Amniotic stem cell (primary cell): Measurements from ENCODE around the gene TBX5.
"Not testable (repeated sequence)": the region's sequence is repeated elsewhere in the genome, so short reads cannot be mapped to it uniquely, and the experiment has no call there.

Source experiments
- DNase-seq: peaks from one replicate; lab custom pipeline; 2025; lab: John Stamatoyannopoulos, UW

Gene TBX5

DNA sequence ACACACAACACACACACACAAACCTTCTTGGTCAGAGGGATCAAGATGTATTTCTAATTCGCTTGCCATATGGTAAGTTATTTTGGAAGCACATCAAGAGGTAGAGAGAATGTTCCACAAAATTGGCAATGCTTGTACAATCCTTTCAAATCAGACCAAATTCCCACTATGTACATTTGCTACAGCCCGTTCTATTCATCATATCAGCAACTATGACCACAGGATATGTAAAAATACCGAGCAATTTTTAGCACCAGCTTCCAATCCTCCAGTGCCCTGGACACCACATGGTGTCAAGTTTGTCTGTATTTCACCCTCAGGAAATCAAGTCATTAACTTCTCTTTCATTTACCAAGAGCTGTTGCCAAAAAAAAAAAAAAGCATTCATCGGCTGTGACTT, 21.2 kb downstream of the TBX5 start:
- DNase-seq = no peak

DNA sequence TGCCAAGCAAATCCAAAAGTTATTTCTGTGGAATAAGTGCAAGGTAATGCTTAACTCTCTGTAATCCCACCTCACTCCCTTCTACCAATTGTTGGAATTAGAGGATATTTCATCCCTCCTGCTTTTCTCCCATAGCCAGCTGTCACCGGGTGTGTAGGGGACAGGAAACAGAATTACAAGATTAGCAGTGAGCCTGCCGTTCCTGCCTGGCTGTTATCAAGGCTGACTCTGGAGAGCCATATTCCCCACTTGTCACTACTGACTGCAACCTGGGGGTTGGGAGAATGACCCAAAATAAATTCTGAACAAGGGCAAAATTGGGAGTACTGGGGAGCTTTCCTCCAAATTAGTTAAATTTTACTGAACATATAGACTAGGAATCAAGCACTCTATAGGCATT, 24.8 kb downstream of the TBX5 start:
- DNase-seq = no peak

DNA sequence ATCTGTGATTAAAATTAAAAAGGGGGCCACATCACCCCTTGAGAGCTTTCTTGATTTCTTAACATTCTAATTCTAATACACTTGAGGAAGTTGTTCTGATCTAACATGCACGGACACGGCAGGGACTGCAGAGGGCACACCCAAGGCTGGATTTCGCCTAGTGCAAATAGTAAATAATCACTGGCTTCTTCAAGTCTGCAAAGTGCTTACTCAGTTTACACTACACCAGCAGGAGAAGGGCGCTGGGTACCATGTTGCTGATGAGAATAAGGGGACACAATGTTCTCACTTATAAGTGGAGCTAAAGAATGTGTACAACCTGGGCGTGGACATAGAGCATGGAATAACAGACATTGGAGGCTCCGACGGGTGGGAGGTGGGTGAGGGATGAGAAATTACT, 34.2 kb downstream of the TBX5 start:
- no peak for DNase-seq

DNA sequence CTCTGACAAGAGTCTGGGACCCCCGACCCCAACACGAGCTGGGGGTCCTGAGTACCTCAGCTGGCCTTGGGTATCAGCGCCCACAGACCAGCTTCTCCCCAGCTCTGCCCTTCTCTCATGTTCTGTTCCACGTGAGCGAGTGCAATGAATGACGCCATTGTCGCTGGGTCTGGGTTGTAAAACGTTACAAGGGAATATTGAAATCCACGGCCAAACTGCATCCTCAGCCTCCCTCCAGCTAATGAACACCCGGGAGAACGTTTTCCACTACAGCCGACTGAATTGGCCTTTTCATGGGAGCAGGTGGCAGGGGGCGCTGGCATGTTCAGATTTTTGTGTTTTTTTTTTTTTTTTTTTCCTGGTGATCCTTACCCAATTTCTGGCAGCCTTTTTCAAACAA, 34.7 kb downstream of the TBX5 start:
- DNase-seq = no peak

DNA sequence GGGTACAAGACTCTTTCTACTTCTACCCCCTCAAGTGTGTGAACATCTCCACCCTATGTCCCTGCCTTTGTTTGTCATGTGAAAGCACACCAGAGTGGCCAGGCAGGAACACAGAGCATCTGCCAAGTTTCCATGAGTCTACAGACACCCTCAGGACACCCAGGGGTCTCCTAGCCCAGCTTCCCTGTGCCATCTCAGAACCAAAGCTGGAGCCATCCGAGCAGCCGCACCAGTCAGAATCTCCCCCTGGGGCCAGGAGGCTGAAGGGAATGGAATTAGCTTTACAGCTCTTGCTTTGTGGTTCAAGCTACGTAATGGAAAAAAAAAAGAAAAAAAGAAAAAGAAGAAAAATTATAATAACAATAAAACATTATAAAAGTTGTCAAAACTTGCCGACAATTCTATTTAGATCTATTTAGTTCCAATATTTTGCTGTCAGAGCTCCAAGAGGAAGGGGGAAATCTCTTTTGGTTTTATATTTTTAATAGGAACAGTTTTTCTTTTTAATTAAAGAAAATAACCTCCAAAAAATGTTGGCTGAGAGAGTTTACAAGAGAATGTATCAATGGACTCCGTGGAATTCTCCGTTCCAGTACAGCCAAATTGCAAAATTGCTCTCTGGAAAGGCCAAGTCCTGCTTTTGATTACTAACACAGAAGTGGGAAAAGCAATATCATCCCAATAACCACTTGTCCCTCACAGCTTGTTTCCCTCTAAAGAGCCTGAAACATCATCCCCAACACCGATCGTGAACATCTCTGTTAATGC, 37.1 kb downstream of the TBX5 start:
- no peak for DNase-seq

DNA sequence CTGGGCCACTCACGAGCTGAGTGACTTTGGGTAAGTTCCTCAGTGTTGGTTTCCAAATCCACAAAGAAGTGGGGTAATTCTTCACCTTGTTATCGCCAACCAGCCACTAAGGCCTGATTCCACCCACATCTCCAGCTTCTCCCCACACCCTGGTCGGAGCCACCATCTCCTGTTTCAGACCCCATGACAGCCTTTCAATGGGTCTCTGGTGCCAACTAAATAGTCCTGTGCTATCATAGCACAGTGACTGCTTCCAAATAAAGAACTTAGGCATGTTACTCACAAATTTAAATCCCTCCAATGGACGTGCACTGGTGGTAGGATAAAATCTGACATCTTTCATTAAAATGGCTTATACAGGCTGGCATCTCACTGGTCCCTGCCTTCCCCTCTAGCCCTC, 44.0 kb downstream of the TBX5 start:
- no peak for DNase-seq

DNA sequence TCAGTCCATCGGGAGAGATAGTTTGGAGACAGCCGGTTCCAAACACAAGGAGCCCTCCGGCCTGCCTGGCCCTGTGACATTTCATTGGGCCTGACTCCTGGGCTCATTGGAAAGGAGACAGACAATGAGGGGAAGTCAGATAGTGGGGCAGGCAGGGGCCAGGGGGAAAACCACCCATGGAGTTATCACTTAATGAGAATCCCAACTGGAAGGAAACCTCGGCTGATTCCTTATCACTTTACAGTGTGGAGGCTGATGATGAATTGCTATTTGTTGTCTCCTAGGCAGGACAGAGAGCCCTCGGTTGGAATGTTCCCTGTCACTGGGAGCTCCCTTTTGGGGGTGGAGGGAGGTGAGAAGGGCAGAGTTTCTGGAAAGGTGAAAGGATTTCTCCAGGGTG, 44.4 kb downstream of the TBX5 start:
- no peak for DNase-seq

DNA sequence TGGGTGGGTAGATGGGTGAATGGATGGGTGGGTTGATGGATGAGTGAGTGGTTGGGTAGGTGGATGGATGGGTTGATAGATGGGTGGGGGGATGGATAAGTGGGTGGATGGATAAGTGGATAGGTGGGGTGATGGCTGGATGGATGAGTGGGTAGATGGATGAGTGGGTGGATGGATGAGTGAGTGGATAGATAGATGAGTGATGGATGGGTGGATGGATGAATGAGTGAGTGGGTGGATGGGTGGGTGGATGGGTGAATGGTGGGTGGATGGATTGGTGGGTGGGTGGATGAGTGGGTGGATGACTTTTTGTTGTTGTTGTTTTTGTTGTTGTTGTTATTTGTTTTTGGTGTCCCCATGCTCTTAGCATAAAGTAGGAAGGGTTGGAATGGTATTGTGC, 45.5 kb downstream of the TBX5 start:
- no peak for DNase-seq

DNA sequence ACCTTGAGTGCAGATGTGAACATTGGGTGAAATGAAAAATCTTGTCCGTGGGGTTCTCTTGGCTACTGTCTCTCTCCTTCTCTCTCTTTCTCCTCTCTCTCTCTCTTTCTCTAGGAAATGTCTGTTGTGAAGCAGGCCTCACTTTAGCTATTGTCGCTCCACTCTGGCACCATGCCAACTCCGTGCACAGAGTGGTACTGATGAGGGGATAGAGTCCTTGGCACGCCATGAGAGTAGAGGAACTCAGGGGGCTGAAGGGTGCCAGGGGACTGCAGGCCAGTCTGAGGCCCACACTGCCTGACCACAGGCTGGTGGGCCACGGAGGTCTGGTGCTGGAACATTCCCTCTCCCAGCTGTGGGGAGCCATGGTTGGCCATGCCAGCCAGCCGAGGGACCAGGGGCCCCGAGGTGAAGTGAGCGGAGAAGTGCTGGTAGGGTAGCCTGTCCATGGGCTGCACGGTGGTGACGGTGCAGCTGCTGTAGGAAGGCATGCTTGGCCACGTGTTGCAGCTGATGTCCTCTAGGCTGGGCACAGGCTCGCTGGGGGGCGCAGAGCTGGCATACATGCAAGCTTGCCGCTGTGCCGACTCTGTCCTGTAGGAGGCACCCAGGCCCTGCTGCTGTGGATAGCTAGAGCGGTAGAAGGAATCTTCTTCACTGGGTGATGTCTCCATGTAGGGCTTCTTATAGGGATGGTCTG, 50.4 kb downstream of the TBX5 start:
- no peak for DNase-seq

DNA sequence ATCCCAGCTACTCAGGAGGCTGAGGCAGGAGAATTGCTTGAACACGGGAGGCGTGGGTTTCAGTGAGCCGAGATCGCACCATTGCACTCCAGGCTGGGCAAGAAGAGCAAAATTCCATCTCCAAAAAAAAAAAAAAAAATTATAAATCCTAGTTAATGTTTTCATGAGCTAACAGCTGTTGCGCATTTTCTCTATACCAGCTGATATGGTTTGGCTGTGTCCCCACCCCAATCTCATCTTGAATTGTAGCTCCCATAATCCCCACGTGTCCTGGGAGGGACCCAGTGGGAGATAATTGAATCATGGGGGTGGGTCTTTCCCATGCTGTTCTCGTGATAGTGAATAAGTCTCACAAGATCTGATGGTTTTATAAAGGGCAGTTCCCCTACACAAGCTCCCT, 56.7 kb downstream of the TBX5 start:
- not testable (repeated sequence) for DNase-seq

DNA sequence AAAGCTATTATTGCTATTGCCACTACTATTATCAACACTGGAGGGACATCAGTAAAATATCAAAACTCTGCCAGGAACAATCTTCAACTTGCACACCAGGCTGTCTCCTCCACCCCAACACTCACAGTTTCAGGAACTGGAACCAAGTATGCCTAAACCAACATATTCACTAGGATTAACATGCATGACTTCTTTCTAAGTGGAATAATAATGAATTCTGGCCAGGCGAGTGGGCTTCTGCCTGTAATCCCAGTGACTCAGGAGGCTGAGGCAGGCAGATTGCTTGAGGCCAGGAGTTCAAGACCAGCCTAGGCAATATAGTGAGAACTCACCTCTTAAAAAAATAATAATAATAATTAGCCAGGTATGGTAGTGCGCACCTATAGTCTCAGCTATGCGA, 58.1 kb downstream of the TBX5 start:
- no peak for DNase-seq

DNA sequence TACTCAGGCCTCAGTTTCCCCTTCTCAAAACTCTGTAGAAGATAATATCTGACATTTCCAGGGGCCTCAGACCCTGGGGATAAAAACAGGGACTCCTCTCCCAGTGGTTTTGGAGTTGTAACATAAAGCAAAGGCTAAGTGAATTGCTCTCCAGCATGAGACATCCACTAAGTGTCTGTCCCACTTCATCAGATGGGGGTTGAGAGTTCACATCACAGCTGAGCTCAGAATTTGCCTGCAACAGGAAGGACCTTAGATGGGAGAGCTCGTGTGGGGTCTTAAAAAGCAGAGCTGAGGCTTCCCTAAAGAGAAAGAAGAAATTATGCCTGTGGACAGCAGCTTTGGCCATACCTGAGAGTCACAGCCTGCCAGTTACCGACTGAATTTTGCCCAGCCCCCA, 61.1 kb downstream of the TBX5 start:
- DNase-seq = no peak

DNA sequence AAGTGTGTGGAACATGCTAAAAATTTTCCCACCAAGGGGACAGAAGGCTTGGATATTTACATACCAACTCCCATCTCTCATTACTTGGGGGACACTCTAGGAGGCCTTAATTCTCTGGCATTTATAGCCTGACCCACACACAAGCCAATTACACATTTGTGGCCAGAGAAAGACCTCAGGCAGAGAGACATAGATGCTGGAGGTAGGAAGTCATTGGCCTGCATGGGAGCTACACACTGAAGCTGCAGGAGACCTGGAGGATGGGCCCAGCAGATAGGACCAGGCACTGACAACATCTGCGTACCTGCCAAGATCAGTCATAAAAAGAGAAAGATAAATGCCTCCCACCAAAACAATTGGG, 61.7 kb downstream of the TBX5 start:
- DNase-seq = no peak

DNA sequence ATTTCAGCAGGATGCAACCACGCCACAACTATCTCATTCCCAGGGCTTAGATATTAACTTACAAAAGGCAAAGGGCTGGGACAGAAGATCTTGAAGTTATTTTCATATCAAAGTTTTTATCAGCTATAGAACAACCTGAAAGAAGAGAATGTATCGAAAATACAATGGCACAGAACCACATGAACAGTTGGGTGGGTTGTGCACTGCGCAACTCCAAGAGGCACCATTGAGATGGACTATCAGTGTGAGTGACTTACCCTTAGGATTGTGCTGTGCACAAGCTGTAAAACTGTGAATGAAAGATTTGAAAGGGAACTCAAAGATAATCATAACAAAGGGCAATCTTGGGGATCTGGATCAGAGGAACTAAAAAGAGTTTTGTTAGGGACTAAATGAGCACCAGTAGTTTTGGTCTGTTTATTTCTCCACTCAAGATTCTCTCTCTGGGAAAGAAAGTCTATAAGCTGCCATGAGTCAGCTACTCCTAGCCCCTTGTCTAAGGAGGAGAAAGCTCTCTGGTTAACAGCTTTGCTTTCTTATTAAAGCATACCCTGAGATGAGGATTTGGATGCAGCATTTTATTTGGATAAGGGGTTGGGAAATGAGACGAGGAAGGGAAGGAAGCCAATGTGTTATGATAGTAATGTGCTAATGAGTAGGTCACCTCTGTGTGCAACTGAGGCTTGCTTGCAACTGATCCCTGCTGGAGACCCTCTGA, 62.2 kb downstream of the TBX5 start:
- DNase-seq = no peak

DNA sequence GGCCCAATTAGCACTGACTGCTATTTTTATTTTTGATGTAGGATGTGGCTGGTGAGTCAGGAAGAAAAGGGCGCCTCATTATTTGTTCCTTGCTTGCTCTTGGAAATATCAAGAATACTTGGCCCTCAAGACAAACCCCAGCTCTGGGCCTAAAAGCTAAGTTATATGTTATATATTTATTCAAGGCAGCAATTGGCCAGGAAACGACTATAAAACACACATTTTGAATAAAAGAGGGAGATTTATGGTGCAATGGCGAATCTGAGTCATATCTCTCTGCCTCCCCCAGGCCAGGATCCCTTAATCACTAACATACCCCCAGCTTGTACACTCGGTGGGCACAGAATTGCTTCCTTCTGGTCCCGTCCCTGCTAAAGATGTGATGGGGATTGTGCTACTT, 63.3 kb downstream of the TBX5 start:
- DNase-seq = no peak

DNA sequence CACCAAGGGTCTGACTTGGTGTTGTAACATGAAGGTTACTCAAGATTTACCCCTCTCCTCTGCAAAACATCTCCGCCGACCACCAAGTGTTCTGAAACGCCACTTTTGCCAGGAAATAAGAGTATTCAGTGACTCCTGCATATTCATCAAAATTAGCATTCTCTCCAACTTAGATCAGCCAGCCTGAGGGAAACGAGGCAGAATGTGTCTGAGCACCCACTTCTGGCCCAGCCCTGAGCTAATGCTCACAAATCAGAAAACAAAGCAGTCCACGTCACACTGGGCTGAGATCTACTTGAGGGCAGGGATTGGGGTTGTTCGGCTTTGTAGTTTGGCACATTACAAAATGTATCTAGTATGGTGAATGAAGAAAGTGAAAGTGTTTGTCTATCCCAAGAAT, 64.3 kb downstream of the TBX5 start:
- no peak for DNase-seq

DNA sequence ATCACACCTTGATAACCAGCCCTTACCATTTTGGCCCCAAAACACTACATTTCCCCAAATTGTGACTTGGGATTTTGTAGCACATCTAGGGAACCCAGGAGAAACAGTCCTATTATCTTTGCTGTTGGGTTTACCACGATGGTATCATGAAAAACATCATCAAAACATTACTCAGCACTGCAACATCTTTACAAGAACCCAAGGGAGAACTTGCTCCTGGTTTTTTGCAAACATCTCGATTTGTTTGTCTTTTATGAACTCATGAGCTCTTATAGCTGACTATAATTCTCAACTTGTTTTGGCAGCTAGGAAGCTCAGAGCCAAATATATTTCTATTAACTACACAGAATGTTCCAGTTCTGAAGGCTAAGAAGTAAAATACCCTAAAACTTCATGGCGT, 65.7 kb downstream of the TBX5 start:
- DNase-seq = no peak

DNA sequence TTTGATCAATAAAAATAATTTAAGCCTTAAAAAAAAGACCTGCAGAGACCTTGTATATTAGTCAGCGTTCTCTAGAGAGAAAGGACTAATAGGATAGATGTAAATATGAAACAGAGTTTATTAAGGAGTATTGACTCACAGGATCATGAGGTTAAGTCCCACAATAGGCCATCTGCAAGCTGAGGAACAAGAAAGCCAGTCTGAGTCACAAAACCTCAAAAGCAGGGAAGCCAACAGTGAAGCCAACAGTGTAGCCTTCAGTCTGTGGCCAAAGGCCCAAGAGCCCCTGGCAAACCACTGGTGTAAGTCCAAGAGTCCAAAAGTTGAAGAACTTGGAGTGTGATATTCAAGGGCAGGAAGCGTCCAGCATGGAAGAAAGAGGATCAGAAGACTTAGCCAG, 66.3 kb downstream of the TBX5 start:
- DNase-seq = no peak

DNA sequence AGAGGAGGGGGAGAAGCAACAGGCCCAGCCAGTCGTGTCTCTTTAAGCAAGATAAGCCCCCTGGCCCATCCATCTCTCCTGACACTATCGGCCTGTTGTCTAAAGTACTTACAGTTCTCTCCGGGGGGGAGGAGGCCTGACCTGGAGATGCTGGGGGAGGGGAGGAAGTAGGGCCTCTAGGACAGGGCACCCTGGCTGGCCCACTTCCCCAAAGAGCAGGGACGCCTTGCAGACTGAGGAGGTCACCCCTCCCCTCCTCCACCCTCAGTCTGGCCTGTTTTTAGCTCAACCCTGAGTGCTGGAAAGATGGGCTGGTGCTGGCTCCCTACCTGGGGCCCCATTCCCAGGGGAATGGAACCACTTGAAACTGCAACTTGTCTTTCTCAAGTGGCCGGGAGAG, 70.3 kb downstream of the TBX5 start:
- no peak for DNase-seq

DNA sequence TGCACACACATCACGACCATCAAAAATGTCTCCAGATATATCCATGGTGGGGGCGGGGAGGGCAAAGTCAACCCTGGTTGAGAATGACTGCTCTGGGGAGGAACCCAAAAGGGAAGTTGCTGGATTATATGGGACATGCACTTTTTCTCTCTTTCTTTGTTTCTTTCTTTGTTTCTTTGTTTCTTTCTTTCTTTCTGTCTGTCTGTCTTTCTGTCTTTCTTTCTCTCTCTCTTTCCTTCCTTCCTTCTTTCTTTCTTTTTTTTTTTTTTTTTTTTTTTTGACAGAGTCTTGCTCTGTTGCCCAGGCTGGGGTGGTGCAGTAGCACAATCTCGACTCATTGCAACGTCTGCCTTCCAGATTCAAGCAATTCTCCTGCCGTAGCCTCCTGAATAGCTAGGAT, 71.5 kb downstream of the TBX5 start:
- DNase-seq = no peak

DNA sequence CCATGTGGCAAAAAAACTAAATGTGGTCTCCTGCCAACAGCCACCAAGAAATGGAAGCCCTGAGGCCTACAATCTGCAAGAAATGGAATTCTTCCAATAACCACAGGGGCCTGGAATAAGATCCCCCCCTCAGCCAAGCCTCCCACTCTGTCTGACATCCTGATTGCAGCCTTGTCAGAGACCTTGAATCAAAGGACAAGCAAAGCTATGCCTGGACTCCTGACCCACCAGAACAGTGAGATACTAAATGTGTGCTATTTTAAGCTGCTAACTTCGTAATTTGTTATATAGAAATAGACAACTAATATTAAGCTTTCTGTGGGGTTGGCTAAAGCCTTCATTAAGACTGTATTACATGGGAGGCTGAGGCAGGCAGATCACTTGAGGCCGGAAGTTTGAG, 77.7 kb downstream of the TBX5 start:
- no peak for DNase-seq

DNA sequence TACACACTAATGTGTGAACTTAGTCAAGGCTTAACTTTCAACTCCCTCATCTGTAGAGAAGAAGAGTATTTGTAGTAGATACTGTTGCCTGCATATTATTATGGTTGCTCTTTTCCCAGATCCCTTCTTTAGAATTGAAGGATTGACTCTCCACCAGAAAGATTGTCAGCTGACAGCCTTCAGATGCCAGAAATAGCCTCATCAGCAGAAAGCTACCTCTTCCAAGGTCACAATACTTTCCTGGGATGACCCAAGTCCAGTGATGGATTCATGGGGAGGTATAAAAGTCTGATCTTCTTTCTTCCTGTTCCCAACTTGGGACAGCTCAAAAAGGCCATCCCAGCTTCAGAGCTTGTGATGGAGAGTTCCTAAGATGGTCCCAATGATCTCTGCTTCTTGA, 78.2 kb downstream of the TBX5 start:
- DNase-seq = no peak

DNA sequence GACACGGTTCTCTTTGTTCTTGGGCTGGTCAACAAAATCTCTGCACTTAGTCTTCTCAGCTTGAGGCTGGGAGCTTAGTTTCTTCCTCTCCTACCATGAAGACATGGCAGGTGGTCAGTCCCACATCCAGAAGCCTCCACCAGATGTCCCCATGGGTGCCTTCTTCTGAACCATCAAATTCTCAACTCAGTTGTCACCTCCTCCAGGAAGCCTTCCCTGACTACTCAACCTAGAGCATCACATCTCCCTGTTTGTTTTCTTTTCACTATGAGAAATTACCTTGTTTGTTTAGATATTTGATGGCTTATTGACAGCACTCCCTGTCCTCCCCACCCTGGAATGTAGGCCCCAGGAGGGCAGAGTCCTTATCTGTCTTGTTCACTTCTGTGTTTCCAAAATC, 84.4 kb downstream of the TBX5 start:
- DNase-seq = no peak
